Dermis lymphatic vessel endothelial cell (primary cell): ENCODE results near the gene PC. TPM values are rescaled to one million over a fixed set of nuclear protein-coding genes. Genes with fewer than 3 reads are reported as not detected.

Experiments used
- total RNA-seq: library from RNA; depleted of rRNA; stranded (reverse); fragments of >200 nt; gene quantifications from 2 replicates; pipeline ENCODE4 v1.2.1, GENCODE V29; 2014

Gene PC
- 5.9 and 15.2 TPM in 2 replicates for total RNA-seq

DNA sequence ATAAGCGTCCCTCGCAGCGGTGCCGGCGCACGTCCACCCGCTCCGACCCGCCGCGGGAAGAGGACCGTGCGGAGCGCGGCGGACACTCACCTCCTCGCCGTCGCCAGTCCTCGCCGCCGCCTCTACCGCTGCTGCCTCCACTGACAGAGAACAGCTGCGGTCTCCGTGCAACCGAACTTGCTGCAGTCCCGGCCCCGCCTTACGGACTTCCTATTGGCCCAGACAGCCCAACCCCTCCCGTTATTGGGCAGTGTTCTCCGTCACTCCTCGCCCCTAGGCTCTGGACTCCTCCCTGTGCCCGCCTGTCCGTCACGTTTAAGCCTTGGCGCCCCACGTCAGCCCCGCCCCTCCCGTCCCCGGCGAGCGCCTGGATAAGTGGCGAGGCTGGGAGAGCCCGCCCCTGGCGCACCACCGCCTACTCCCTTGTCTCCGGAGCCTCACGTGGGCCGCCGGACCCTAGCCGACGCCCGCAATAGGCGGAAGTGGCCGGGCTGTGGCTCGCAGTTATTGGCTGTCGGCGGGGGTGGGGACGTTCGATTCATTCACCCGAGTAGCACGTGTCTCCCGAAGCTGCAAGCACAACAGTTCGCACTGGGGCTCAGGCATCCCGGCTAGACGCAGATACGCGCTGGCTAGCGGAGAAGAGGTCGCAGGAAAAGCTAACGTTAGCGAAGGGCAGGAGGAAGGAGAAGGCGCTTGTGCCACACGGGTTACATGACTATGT, at the start of gene PC:
PC (minus strand) TSS at position 152 of the 724 bp plus-strand sequence. CDS start 86,224 bp downstream, outside the sequence.

GRCh38 chr11:66974724-66975404, 16.7 kb upstream of the PC start, which contains the start of gene C11orf86:
Gene C11orf86, plus strand, starts transcription at chr11:66975304. Its CDS starts 59 bp downstream, at chr11:66975363.

GRCh38 chr11:66856496-66857233, 101.5 kb downstream of the PC start, which contains the start of gene LRFN4:
Gene LRFN4, plus strand, starts transcription at chr11:66857064. Its CDS starts 681 bp downstream, at chr11:66857745.

GRCh38 chr11:66842896-66843775, 115.0 kb downstream of the PC start, which contains the start of gene RCE1:
Gene RCE1, plus strand, starts transcription at chr11:66843441. Its CDS starts 15 bp downstream, at chr11:66843456.

Other genes with a start within 250 kb of the PC start
- 12.6 TPM in 2 replicates for gene SPTBN2, start 229.2 kb downstream of the PC start, total RNA-seq
- 14.8 and 15.6 TPM in 2 replicates for gene RCE1, start 114.9 kb downstream of the PC start, total RNA-seq
- gene LRFN4, start 101.3 kb downstream of the PC start, total RNA-seq = 14.2 and 17.1 TPM in 2 replicates
- not detected in 2 replicates for gene C11orf86, start 16.9 kb upstream of the PC start, total RNA-seq
- gene SYT12, start 64.8 kb upstream of the PC start, total RNA-seq = under 0.01 TPM in 2 replicates
- 15.3 and 17.4 TPM in 2 replicates for gene RHOD, start 98.5 kb upstream of the PC start, total RNA-seq
- gene KDM2A, start 160.9 kb upstream of the PC start, total RNA-seq = 34.0 and 40.5 TPM in 2 replicates